ENCODE data around the gene TMEM139. TPM values are rescaled to one million over a fixed set of nuclear protein-coding genes. Genes with fewer than 3 reads are reported as not detected.
A peak's percentile ranks its signal among the peaks of the same experiment; 100 is the strongest.
"Not testable (repeated sequence)": the region's sequence is repeated elsewhere in the genome, so short reads cannot be mapped to it uniquely, and the experiment has no call there.

Gene TMEM139
- polyA plus RNA-seq, 5 donors, result 4.9 to 8.4 (median 6.9) TPM

- DNase-seq, result no peak
These were observed 27.3 kb upstream of the TMEM139 start for GRCh38 chr7:143257501-143257900.

GRCh38 chr7:143258831-143259230, 25.9 kb upstream of the TMEM139 start:
- DNase-seq, result no peak

- DNase-seq, result no peak
These were observed 25.0 kb upstream of the TMEM139 start for GRCh38 chr7:143259765-143260164.

- no peak for DNase-seq
These were observed 22.9 kb upstream of the TMEM139 start for GRCh38 chr7:143261901-143262300.

GRCh38 chr7:143263266-143264195, 21.2 kb upstream of the TMEM139 start, which contains the start of gene GSTK1:
TSS of gene GSTK1 (plus strand) at chr7:143263441. CDS start at chr7:143263514, 73 bp downstream.
- peak; percentile 65 to 72 for DNase-seq

- DNase-seq, result not testable (repeated sequence)
These were observed 20.6 kb upstream of the TMEM139 start for GRCh38 chr7:143264196-143264568.

- DNase-seq, result no peak
These were observed 19.6 kb upstream of the TMEM139 start for GRCh38 chr7:143265017-143265693.

- no peak for DNase-seq
These were observed 15.5 kb upstream of the TMEM139 start for GRCh38 chr7:143269251-143269650.

GRCh38 chr7:143271240-143271639, 13.5 kb upstream of the TMEM139 start:
- no peak for DNase-seq

- DNase-seq, result no peak
These were observed 11.9 kb upstream of the TMEM139 start for GRCh38 chr7:143272871-143273270.

GRCh38 chr7:143279186-143280098, 5.3 kb upstream of the TMEM139 start:
- peak; percentile 73 to 78 for DNase-seq

- DNase-seq, result no peak
These were observed 4.6 kb upstream of the TMEM139 start for GRCh38 chr7:143280160-143280559.

- DNase-seq, result no peak
These were observed 4.2 kb upstream of the TMEM139 start for GRCh38 chr7:143280566-143280965.

- no peak for DNase-seq
These were observed 3.2 kb upstream of the TMEM139 start for GRCh38 chr7:143281529-143281928.

GRCh38 chr7:143282124-143282523, 2.6 kb upstream of the TMEM139 start:
- no peak for DNase-seq

- DNase-seq, result no peak
These were observed 1.4 kb upstream of the TMEM139 start for GRCh38 chr7:143283381-143283780.

GRCh38 chr7:143285470-143285778, 666 bp downstream of the TMEM139 start:
- DNase-seq, result no peak

- DNase-seq, result no peak
These were observed 1.2 kb downstream of the TMEM139 start for GRCh38 chr7:143285806-143286521.

- no peak for DNase-seq
These were observed 1.7 kb downstream of the TMEM139 start for GRCh38 chr7:143286522-143286890.

- DNase-seq, result no peak
These were observed 2.7 kb downstream of the TMEM139 start for GRCh38 chr7:143287339-143287934.

All from right lung (tissue), 5 donors.